Hepatocyte (in vitro differentiated cells): Measurements from ENCODE around the gene OCRL. TPM values are rescaled to one million over a fixed set of nuclear protein-coding genes. Genes with fewer than 3 reads are reported as not detected.

Experiments used
- DNase-seq: peaks from one replicate; pipeline ENCODE4 v3.0.0-alpha.2; 2016; ENCODE audit warnings: low spot score
- H2AFZ ChIP-seq: fragments of 200-600 bp; sonication (generic); 2 replicates; pipeline ENCODE4 v1.6.0; 2016; ENCODE audit warnings: antibody characterized with exemption, mild to moderate bottlenecking
- H3K27ac ChIP-seq: fragments of 200-600 bp; sonication (generic); 2 replicates; pipeline ENCODE4 v1.5.1; 2016; ENCODE audit warnings: mild to moderate bottlenecking
- H3K27me3 ChIP-seq: fragments of 200-600 bp; sonication (generic); 2 replicates; pipeline ENCODE4 v1.6.1; 2016
- H3K36me3 ChIP-seq: fragments of 200-600 bp; sonication (generic); replicated peaks from 2 replicates; pipeline ENCODE4 v1.5.1; 2016; ENCODE audit warnings: low read depth; ENCODE audit not compliant: insufficient read depth
- H3K4me1 ChIP-seq: fragments of 200-600 bp; sonication (generic); 2 replicates; pipeline ENCODE4 v1.5.1; 2016; ENCODE audit warnings: mild to moderate bottlenecking, moderate library complexity; ENCODE audit not compliant: insufficient read depth
- H3K4me2 ChIP-seq: fragments of 200-600 bp; sonication (generic); 2 replicates; pipeline ENCODE4 v1.6.0; 2016
- H3K4me3 ChIP-seq: fragments of 200-600 bp; sonication (generic); 2 replicates; pipeline ENCODE4 v1.5.1; 2016; ENCODE audit warnings: mild to moderate bottlenecking
- H3K79me2 ChIP-seq: fragments of 200-600 bp; sonication (generic); 2 replicates; pipeline ENCODE4 v1.6.0; 2017; ENCODE audit warnings: mild to moderate bottlenecking
- H3K9me2 ChIP-seq: fragments of 200-600 bp; sonication (generic); replicated peaks from 2 replicates; pipeline ENCODE4 v1.6.0; 2017; ENCODE audit warnings: mild to moderate bottlenecking; ENCODE audit not compliant: insufficient read depth
- H3K9me3 ChIP-seq: fragments of 200-600 bp; sonication (generic); 2 replicates; pipeline ENCODE4 v1.5.1; 2016; ENCODE audit warnings: low read depth, mild to moderate bottlenecking
- H4K20me1 ChIP-seq: fragments of 200-600 bp; sonication (generic); 2 replicates; pipeline ENCODE4 v1.6.0; 2016; ENCODE audit warnings: mild to moderate bottlenecking; ENCODE audit not compliant: insufficient read depth, poor library complexity, severe bottlenecking
- CTCF ChIP-seq: fragments of 200-600 bp; sonication (generic); IDR thresholded peaks from 2 replicates; pipeline ENCODE4 v1.5.1; 2016; ENCODE audit warnings: antibody characterized with exemption, mild to moderate bottlenecking; ENCODE audit not compliant: poor library complexity
- EZH2 ChIP-seq: fragments of 200-600 bp; sonication (generic); IDR thresholded peaks from 2 replicates; pipeline ENCODE4 v1.6.1; 2016; ENCODE audit warnings: antibody characterized with exemption, mild to moderate bottlenecking, borderline replicate concordance
- EZH2phosphoT487 ChIP-seq: fragments of 200-600 bp; sonication (generic); IDR thresholded peaks from one replicate; pipeline ENCODE4 v1.6.1; 2018; ENCODE audit warnings: antibody characterized with exemption, mild to moderate bottlenecking, low read depth, moderate library complexity; ENCODE audit not compliant: unreplicated experiment, severe bottlenecking
- WGBS: methylation state at CpG from one replicate; pipeline ENCODE4 v1.1.6; 2016; ENCODE audit warnings: low lambda C conversion rate; ENCODE audit errors: missing lambda C conversion rate; 5-methylcytosine and 5-hydroxymethylcytosine counted together
- polyA plus RNA-seq: library from polyadenylated mRNA; unstranded; fragments of >200 nt; fragmentation: Nextera tagmentation; extraction: Ambion mirVana; gene quantifications from 2 replicates; pipeline ENCODE4 v1.2.1, GENCODE V29; 2016
- total RNA-seq: library from RNA; depleted of rRNA; stranded (reverse); fragments of >200 nt; gene quantifications from 2 replicates; pipeline ENCODE4 v1.2.3, GENCODE V29; 2014

The OCRL gene
- total and polyA plus RNA-seq, 2 experiments from 2014 or later = 10.5 to 18.4 TPM

DNA sequence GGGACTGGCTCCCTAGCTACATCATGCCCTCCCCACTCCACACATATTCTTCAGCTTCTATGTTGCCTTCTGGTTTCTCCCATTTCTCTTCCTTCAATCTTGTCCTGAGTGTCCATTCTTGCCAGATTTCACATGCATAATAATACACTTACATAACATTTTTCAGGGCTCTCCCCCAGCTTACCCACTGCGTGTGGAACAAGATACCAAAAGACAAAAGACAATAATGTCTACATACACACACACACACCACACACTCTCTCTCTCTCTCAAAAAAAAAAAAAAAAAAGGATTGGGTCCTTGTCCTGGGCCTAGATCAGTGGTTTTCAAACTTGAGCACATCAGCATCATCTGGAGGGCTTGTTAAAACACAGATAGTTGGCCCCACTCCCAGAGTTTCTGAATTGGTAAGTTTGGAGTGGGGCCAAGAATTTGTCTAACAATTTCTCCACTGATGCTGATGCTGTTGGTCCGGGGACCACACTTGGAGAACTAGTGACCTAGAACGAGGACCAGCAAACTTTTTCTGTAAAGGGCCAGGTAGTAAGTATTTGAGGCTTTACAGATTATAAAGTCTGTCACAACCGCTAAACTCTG is 10.3 kb upstream of the OCRL start:
- Histone ChIP-seq H3K79me2 (no peaks in the 10 kb centered on the region), H3K9me2 (no peaks in the 10 kb centered on the region), H3K4me2 (no peak overlapping the region), H3K27ac (no peak overlapping the region), H4K20me1 (no peaks in the 10 kb centered on the region), H2AFZ (no peak overlapping the region), H3K9me3 (no peaks in the 10 kb centered on the region), H3K36me3 (no peaks in the 10 kb centered on the region), H3K27me3 (no peaks in the 10 kb centered on the region), H3K4me1 (no peaks in the 10 kb centered on the region), H3K4me3 (no peak overlapping the region)
- TF ChIP-seq CTCF (no peak), EZH2 (no peak), EZH2phosphoT487 (no peak)
- WGBS = 63% methylated on average over 4 of the region's 4 CpGs
- peak; percentile 18 for DNase-seq

DNA sequence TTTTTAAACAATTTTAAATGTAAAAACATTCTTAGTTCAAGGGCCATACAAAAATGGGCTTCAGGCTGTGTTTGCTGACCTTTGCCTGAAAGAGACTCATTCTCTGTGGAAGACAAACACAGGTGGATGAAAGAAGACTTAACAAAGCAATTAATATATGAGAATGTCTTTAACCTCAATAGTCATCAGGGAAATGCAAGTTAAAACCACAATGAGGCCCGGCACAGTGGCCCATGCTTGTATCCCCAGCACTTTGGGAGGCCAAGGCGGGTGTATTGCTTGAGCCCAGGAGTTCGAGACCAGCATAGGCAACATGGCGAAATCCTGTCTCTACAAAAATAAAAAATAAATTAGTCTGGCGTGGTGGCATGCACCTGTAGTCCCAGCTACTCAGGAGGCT is 9.6 kb upstream of the OCRL start:
- H3K4me3 ChIP-seq = no peak overlapping the region
- no peak overlapping the region for H3K4me2 ChIP-seq
- no peaks in the 10 kb centered on the region for H3K9me2 ChIP-seq
- TF ChIP-seq EZH2phosphoT487 (no peak), CTCF (no peak), EZH2 (no peak)
- no peaks in the 10 kb centered on the region for H3K27me3 ChIP-seq
- H2AFZ ChIP-seq = no peak overlapping the region
- WGBS = 80% methylated on average over 5 of the region's 5 CpGs
- H3K36me3 ChIP-seq = no peaks in the 10 kb centered on the region
- DNase-seq = no peak
- no peaks in the 10 kb centered on the region for H3K4me1 ChIP-seq
- H3K27ac ChIP-seq = no peak overlapping the region
- H4K20me1 ChIP-seq = no peaks in the 10 kb centered on the region
- H3K9me3 ChIP-seq = no peaks in the 10 kb centered on the region
- H3K79me2 ChIP-seq = no peaks in the 10 kb centered on the region

DNA sequence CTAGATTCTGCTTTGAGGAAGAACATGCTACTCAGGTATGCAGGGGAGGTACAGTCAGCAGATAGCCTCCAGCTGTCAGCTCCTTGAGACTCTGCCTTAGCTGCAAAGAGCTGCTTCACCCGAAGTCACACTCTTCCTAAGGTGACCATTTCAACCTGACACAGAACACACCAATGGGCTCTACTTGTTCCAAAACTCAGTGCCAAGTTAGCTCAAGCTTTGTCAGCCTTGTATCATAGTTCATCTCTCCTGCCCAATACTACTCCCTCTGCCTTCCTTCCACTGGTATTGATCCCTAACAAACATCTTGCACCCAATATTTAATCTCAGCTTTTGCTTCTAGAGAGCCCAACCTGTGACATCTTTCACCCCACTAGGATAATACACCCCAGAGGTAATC is 8.9 kb upstream of the OCRL start:
- H3K27me3 ChIP-seq = no peaks in the 10 kb centered on the region
- no peak overlapping the region for H2AFZ ChIP-seq
- no peaks in the 10 kb centered on the region for H3K9me3 ChIP-seq
- DNase-seq = no peak
- no peak for TF ChIP-seq EZH2
- H3K4me3 ChIP-seq = no peak overlapping the region
- no peak overlapping the region for H3K4me2 ChIP-seq
- H3K79me2 ChIP-seq = no peaks in the 10 kb centered on the region
- WGBS = 73% methylated on average over 1 of the region's 1 CpG
- H3K27ac ChIP-seq = no peak overlapping the region
- no peaks in the 10 kb centered on the region for H3K9me2 ChIP-seq
- H4K20me1 ChIP-seq = no peaks in the 10 kb centered on the region
- no peaks in the 10 kb centered on the region for H3K4me1 ChIP-seq
- no peaks in the 10 kb centered on the region for H3K36me3 ChIP-seq

DNA sequence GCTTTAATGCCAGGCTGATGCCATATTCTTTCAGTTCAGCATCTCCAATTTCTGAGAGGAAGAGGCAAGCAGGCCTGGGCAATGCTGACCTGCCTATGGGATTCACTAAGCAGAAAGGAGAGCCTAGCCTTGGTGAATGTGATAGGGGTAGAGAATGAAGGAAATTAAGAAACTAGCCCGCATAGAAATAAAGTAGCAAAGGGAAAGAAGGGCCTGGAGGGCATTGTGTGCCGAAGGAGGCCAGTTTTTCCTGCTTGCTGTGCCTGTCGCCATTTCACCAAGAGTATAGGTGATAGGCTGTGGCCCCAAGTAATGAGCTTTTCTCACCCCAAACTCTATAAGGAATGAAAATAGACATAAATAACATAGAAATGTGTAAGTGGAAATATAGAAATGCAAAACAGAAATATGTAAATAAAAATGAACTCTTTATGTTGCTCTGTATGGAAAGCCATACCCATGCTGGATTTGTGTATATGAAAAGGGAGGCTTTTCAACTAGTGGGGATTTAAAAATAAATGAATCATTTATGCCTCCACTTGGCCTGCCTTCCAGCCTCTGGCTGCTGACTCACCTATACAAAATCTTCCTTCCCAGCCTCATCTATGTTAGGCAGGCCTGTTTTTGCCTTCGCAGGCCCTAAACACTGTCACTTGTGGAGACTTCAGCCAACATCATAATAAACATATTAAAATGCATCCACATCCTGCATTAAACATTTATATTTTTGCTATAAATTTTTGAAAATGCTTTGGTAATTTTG is 5.1 kb upstream of the OCRL start:
- DNase-seq = no peak
- Histone ChIP-seq H4K20me1 (no peaks in the 10 kb centered on the region), H3K27me3 (no peaks in the 10 kb centered on the region), H3K4me1 (no peaks in the 10 kb centered on the region), H3K9me2 (no peaks in the 10 kb centered on the region), H3K4me3 (no peak overlapping the region), H3K9me3 (no peaks in the 10 kb centered on the region), H3K36me3 (no peaks in the 10 kb centered on the region), H3K27ac (no peak overlapping the region), H3K79me2 (no peaks in the 10 kb centered on the region), H2AFZ (no peak overlapping the region), H3K4me2 (no peak overlapping the region)
- WGBS = 65% methylated on average over 4 of the region's 4 CpGs
- TF ChIP-seq CTCF = no peak
- TF ChIP-seq EZH2 = no peak
- no peak for TF ChIP-seq EZH2phosphoT487
